ENCODE data around the gene UNC45B. TPM values are rescaled to one million over a fixed set of nuclear protein-coding genes. Genes with fewer than 3 reads are reported as not detected.

The UNC45B gene
- total RNA-seq, 2 donors from 2014 or later: 0.96 TPM; not detected in 1

- Histone ChIP-seq H3K27ac (peak within 1 kb of the TSS; percentile 53 to 61), H3K9me3 (no peaks in the 10 kb centered on the region), H3K4me1 (replicated peaks) (no peaks in the 10 kb centered on the region), H3K36me3 (no peaks in the 10 kb centered on the region), H3K4me3 (peak within 1 kb of the TSS; percentile 57 to 64), H3K27me3 (replicated peaks; ENCODE audit: insufficient read depth) (no peaks in the 10 kb centered on the region)
- WGBS: under 1% methylated on average over 68 of the region's 72 CpGs
- peak; percentile 42 for DNase-seq (ENCODE audit: low spot score)
- TF ChIP-seq CTCF (IDR thresholded peaks at IDR 0.05) (peak; percentile 94 to 99 (median 96)), POLR2A (IDR thresholded peaks at IDR 0.05) (peak; percentile 18), POLR2AphosphoS5 (IDR thresholded peaks at IDR 0.05) (no peak)
- intact Hi-C loops (cut with DNase I): loop anchor here (5.0 kb wide), 2 partner anchors 577 to 697 kb away; no protein-coding TSS in a partner anchor
Observed at GRCh38 chr17:35119370-35120165, 28.0 kb upstream of the UNC45B start, which contains the start of gene RAD51D. TSS of gene RAD51D (minus strand) at chr17:35119860. CDS start at chr17:35119613, 247 bp downstream.

- TF ChIP-seq CTCF (IDR thresholded peaks at IDR 0.05): no peak
- no peak for TF ChIP-seq POLR2AphosphoS5 (IDR thresholded peaks at IDR 0.05)
- no peak for TF ChIP-seq POLR2A (IDR thresholded peaks at IDR 0.05)
- Histone ChIP-seq H3K9me3 (no peaks in the 10 kb centered on the region), H3K27me3 (replicated peaks; ENCODE audit: insufficient read depth) (no peaks in the 10 kb centered on the region), H3K4me1 (replicated peaks) (no peaks in the 10 kb centered on the region), H3K4me3 (no peak within 1 kb of the TSS), H3K36me3 (no peaks in the 10 kb centered on the region), H3K27ac (no peak within 1 kb of the TSS)
- intact Hi-C loops (cut with DNase I): no loop called here
- DNase-seq (ENCODE audit: low spot score): no peak
- 88% methylated on average over 3 of the region's 3 CpGs for whole genome bisulfite sequencing
Observed at GRCh38 chr17:35121315-35121714, 26.3 kb upstream of the UNC45B start, which contains the start of gene FNDC8. TSS of gene FNDC8 (plus strand) at chr17:35121615. CDS start at chr17:35121694, 79 bp downstream.

GRCh38 chr17:35127751-35128514, 19.7 kb upstream of the UNC45B start:
- H3K4me3 ChIP-seq: no peak overlapping the region
- DNase-seq (ENCODE audit: low spot score): no peak
- TF ChIP-seq POLR2AphosphoS5 (IDR thresholded peaks at IDR 0.05) (no peak), CTCF (IDR thresholded peaks at IDR 0.05) (no peak)
- no peaks in the 10 kb centered on the region for H3K4me1 ChIP-seq (replicated peaks)
- H3K27ac ChIP-seq: no peak overlapping the region
- no peaks in the 10 kb centered on the region for H3K27me3 ChIP-seq (replicated peaks; ENCODE audit: insufficient read depth)
- 52% methylated on average over 11 of the region's 11 CpGs for WGBS
- intact Hi-C loops (cut with DNase I): no loop called here
- H3K36me3 ChIP-seq: peaks cover 0 to 8% of the 10 kb centered on the region in 2 donors
- no peaks in the 10 kb centered on the region for H3K9me3 ChIP-seq

- TF ChIP-seq POLR2AphosphoS5 (IDR thresholded peaks at IDR 0.05) (no peak), POLR2A (IDR thresholded peaks at IDR 0.05) (no peak), CTCF (IDR thresholded peaks at IDR 0.05) (no peak)
- intact Hi-C loops (cut with DNase I): no loop called here
- no peaks in the 10 kb centered on the region for H3K4me1 ChIP-seq (replicated peaks)
- H3K9me3 ChIP-seq: no peaks in the 10 kb centered on the region
- peaks cover 0 to 20% of the 10 kb centered on the region in 2 donors for H3K36me3 ChIP-seq
- 79% methylated on average over 11 of the region's 11 CpGs for WGBS
- no peak overlapping the region for H3K27ac ChIP-seq
- DNase-seq (ENCODE audit: low spot score): no peak
- H3K4me3 ChIP-seq: no peak overlapping the region
- H3K27me3 ChIP-seq (replicated peaks; ENCODE audit: insufficient read depth): no peaks in the 10 kb centered on the region
Observed at GRCh38 chr17:35129154-35129972, 18.3 kb upstream of the UNC45B start.
